Lung microvascular endothelial cell (primary cell): ENCODE data around the gene SUSD6. TPM values are rescaled to one million over a fixed set of nuclear protein-coding genes. Genes with fewer than 3 reads are reported as not detected.

Experiments
- DNase-seq, 2 donors: peaks; one replicate each; pipeline versions ENCODE4 v3.0.0 to v3.0.0-alpha.2; 2010; ENCODE audit warnings: low read depth in 2 of 2
- total RNA-seq: library from RNA; depleted of rRNA; stranded (reverse); fragments of >200 nt; gene quantifications from 2 replicates; pipeline ENCODE4 v1.2.1, GENCODE V29; 2014

The SUSD6 gene, protein sequence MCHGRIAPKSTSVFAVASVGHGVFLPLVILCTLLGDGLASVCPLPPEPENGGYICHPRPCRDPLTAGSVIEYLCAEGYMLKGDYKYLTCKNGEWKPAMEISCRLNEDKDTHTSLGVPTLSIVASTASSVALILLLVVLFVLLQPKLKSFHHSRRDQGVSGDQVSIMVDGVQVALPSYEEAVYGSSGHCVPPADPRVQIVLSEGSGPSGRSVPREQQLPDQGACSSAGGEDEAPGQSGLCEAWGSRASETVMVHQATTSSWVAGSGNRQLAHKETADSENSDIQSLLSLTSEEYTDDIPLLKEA
- total RNA-seq: 8.1 and 11.3 TPM in 2 replicates

DNA sequence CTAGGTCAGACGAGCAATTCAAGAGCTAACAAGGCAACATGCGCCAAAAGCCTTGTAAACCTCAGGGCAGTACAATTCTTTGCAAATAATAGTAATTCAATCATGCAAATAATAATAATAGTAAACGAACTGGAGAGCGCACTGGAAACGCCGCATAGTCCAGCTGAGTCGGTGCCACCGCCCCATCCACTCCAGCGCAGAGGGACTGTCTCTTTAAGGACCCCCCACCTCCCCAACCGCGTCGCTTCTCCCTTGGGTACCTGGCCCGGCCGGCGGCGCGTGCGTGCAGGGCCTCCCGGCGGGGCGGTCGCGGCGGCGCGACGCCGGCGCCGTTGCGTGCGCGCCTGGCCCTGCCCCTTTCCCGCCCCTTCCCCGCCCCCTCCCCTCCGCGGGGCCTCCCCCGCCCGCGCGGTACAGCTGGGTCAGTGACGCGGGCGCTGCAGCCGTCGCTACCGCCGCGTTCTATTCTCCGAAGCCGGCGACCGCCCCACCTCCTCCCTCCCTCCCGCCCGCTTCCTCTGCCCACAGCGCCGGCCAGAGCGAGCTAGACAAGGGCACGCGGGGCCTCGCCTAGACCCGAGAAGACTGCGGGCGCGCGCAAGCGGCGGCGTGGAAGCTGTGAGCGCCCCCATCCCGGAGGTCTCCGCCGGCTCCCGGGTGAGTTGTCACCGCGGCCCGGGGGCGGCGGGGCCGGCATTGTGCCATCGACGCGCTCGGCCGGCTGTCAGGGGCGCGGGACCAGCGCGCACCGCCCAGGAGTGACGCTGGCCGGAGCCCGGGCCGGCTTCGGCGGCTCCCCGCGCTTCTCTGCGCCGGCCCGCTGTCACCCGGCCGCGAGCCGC is at the start of gene SUSD6:
Gene SUSD6 (plus strand): TSS at position 425 of the 842 bp plus-strand sequence. CDS start 46,997 bp downstream, outside the sequence.
- DNase-seq: peak; percentile 91 to 94

DNA sequence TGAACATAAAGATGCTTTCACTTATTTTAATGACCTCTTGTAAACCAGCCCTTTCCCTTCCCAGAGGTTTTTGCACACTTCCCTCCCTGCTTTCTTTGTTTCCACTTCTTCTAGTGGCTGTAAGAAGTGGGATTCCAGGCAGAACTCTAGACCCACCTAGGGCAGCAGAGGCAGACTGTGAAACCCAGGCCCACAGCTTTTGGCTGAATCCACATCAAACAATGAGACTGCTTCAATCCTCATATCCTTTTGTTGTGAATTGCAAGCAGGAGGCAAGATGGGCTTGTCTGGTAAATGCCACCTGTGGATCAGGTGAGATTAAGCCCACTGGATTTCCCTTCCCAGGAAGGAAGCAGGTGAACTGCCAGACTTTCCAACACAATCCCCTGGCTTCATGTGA is 49.5 kb upstream of the SUSD6 start:
- DNase-seq: no peak

- no peak for DNase-seq
Observed at GRCh38 chr14:69567563-69567962, 43.8 kb upstream of the SUSD6 start.

DNA sequence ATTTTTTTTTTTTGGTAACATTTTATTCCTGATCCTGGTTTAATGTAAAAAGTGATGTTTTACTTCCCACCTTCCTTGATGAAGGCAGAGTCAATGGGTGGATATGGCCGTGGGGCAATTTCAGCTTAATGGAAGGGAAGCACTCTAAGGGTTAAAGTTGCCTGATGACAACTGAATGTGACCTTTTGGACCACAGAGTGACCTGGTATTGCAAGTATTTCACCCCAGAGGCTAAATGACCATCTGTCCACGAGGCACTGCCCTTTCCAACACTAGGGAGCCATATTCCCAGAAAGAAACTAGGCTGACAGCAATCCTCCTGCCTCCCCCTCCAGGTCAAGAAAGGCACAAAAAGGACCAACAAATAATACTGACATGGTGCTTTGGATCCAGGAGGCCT is 41.5 kb upstream of the SUSD6 start:
- no peak for DNase-seq

DNA sequence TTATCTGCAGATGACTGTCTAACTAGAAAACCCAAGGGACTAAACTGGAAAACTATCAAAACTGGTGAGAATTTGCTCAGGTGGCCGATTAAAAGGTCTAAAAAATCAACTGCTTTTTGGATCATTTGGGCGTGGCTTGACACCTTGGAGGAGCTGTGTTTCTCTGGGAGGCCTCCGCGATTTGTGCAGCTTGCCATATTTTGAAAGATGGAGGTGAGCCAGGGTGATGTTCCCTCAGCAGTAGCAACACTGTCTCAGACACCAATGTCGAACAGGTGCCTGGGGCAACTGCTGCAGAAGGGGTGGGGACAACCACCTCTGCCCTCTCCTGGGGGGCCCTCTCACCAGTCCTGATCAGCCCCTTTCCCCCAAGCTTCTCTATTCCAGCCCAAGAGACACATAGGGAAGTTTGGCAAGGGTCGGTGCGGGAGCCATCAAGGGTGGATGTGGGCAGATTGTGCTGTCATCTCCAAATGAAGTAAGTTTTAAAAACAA is 40.5 kb upstream of the SUSD6 start:
- no peak for DNase-seq

GRCh38 chr14:69571449-69572029 is 39.9 kb upstream of the SUSD6 start:
- DNase-seq: peak in 1 of 2 donors; percentile 10

GRCh38 chr14:69572030-69572840 is 39.2 kb upstream of the SUSD6 start:
- DNase-seq: peak; percentile 17 to 37

DNA sequence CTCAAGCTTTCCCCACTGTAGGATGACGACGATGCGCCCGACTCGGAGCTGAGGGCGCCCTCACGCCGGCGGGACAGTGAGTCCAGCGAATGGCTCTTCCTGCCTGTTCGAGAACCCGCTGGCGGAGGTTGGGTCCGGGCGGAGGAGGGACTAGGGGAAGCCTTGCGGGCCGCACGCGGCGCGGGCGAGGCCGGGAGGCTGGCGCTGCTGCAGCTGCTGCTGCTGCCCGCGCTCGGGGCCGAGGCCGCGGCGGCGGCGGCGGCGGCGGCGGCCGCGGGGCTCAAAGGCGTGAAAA is 38.6 kb upstream of the SUSD6 start:
- no peak for DNase-seq

GRCh38 chr14:69573205-69573830 is 38.1 kb upstream of the SUSD6 start:
- DNase-seq: no peak

GRCh38 chr14:69573831-69574262 is 37.5 kb upstream of the SUSD6 start:
- no peak for DNase-seq

GRCh38 chr14:69574263-69574953 is 37.0 kb upstream of the SUSD6 start, which contains the start of gene CCDC177:
Gene CCDC177, minus strand, starts transcription at chr14:69574871. Its CDS starts 1,249 bp downstream, at chr14:69573622.
- peak; percentile 56 to 67 for DNase-seq

GRCh38 chr14:69574954-69575295 is 36.5 kb upstream of the SUSD6 start:
- DNase-seq: no peak

DNA sequence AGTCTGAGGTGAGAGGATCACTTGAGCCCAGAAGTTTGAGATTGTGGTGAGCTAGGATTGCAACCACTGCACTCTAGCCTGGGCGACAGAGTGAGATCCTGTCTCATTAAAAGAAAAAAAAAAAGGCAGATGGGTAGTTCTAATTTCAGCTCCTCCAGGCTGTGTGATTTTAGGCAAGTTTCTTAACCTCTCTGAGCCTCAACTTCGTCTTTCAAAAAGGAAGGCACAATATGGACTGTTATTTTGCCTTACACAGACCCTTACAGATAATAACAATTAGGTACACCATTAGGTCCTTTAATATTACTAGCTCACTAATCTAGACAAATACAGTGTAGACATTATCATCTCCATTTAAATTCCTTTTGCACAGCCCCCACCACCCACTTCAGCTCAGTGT is 31.9 kb upstream of the SUSD6 start:
- no peak for DNase-seq

GRCh38 chr14:69580009-69580577 is 31.3 kb upstream of the SUSD6 start:
- peak; percentile 48 to 55 for DNase-seq

- DNase-seq: no peak
Observed at GRCh38 chr14:69581316-69581935, 30.0 kb upstream of the SUSD6 start.

DNA sequence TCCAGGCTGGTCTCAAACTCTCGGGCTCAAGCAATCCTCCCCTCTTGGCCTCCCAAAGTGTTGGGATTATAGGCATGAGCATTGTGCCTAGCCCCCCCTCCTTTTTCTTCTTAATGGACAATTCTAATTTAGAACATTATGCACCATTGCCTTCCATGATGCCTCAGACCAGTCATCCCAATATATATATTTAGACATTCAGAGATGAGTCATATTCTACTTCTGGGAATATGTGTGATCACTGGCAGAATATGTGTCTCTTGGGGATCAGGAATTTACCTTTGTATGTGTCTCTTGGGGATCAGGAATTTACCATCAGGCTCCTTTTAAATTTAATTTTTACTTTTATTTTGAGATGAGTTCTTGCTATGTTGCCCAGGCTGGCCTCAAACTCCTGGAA is 29.2 kb upstream of the SUSD6 start:
- DNase-seq: peak in 1 of 2 donors; percentile 22

DNA sequence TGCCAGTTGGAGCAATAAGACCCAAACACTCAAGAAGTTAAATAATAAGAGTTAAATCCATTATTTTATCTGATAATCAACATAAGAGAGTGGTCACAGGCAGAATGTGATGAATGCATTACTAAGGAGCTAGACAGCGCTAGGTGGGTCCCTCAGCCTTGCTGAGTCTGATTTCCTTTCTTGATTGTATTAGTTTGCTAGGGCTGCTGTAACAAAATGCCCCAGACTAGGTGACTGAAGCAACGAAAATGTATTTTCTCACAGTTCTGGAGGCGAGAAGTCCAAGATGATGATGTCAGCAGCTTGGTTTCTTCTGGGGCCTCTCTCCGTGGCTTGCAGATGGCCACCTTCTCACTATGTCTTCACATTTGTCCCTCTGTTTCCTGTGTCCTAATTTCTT is 28.6 kb upstream of the SUSD6 start:
- DNase-seq: no peak

GRCh38 chr14:69584389-69584788 is 27.0 kb upstream of the SUSD6 start:
- DNase-seq: no peak

GRCh38 chr14:69586404-69586803 is 25.0 kb upstream of the SUSD6 start:
- peak; percentile 77 to 84 for DNase-seq

GRCh38 chr14:69587389-69587788 is 24.0 kb upstream of the SUSD6 start:
- DNase-seq: peak in 1 of 2 donors; percentile 33
